HEK293 (cell line): Measurements from ENCODE around the gene AP1B1.

Experiments
- CTCF ChIA-PET: fragments of 350-600 bp; formaldehyde crosslinking; extraction: SDS; loops from one replicate; lab custom pipeline; 2021; ENCODE audit warnings: antibody characterized with exemption; lab: Yijun Ruan, JAX
- POLR2A ChIA-PET: fragments of 300-600 bp; formaldehyde crosslinking; extraction: SDS; loops from one replicate; lab custom pipeline; 2020; ENCODE audit warnings: antibody characterized with exemption, inconsistent platforms; lab: Yijun Ruan, JAX
- H3K27ac ChIP-seq: fragments of 200-500 bp; sonication (Bioruptor generic); 2 replicates; pipeline ENCODE4 v1.5.1; 2014; ENCODE audit warnings: low read depth, low read length, control low read depth, inconsistent platforms; ENCODE audit errors: extremely low read depth
- H3K36me3 ChIP-seq, 2 experiments: fragments of 200-500 bp in 1 of 2; sonication (Bioruptor generic) in 1 of 2; 1 replicate in 1 of 2; 2 replicates in 1 of 2; pipeline ENCODE4 v1.5.1; 2014 to 2017; ENCODE audit warnings: inconsistent platforms in 2 of 2, low read length in 2 of 2; ENCODE audit not compliant: control insufficient read depth in 2 of 2, insufficient read depth in 1 of 2
- H3K4me1 ChIP-seq: fragments of 200-500 bp; sonication (Bioruptor generic); 2 replicates; pipeline ENCODE4 v1.5.1; 2014; ENCODE audit warnings: mild to moderate bottlenecking, low read length, inconsistent platforms; ENCODE audit not compliant: control insufficient read depth, insufficient read depth
- H3K4me3 ChIP-seq: 2 replicates; pipeline ENCODE4 v1.5.1; 2011; ENCODE audit warnings: low read depth, mild to moderate bottlenecking, control low read depth, low read length, moderate library complexity
- H3K9me3 ChIP-seq: fragments of 200-500 bp; sonication (Bioruptor generic); 2 replicates; pipeline ENCODE4 v1.5.1; 2014; ENCODE audit warnings: low read depth, low read length, inconsistent platforms; ENCODE audit not compliant: control insufficient read depth, insufficient read depth
- EGR2 ChIP-seq: fragments of 450-650 bp; formaldehyde crosslinking; IDR thresholded peaks from 2 replicates; pipeline ENCODE4 v1.5.1; 2016; ENCODE audit warnings: low read depth, missing biosample characterization, missing genetic modification characterization
- PRDM1 ChIP-seq: fragments of 450-650 bp; formaldehyde crosslinking; IDR thresholded peaks from 2 replicates; pipeline ENCODE4; 2016; ENCODE audit warnings: missing biosample characterization, missing genetic modification characterization
- SETDB1 ChIP-seq: IDR thresholded peaks from one replicate; pipeline ENCODE4 v1.6.1; 2017; ENCODE audit warnings: mild to moderate bottlenecking, low read length, moderate library complexity, mixed read lengths; ENCODE audit not compliant: insufficient read length
- ZBTB44 ChIP-seq: fragments of 450-650 bp; IDR thresholded peaks from 2 replicates; pipeline ENCODE4 v1.5.1; 2018; ENCODE audit warnings: missing biosample characterization, mild to moderate bottlenecking, missing genetic modification characterization
- ZBTB7A ChIP-seq: fragments of 450-650 bp; formaldehyde crosslinking; IDR thresholded peaks from 2 replicates; pipeline ENCODE4 v1.5.1; 2016; ENCODE audit warnings: low read depth, missing biosample characterization, missing genetic modification characterization
- ZNF132 ChIP-seq: fragments of 450-650 bp; formaldehyde crosslinking; IDR thresholded peaks from 2 replicates; pipeline ENCODE4 v1.5.1; 2017; ENCODE audit warnings: missing biosample characterization, missing genetic modification characterization, borderline replicate concordance
- ZNF133 ChIP-seq: fragments of 450-650 bp; formaldehyde crosslinking; IDR thresholded peaks from 2 replicates; pipeline ENCODE4 v1.5.1; 2016; ENCODE audit warnings: missing biosample characterization, missing genetic modification characterization
- ZNF138 ChIP-seq: fragments of 450-650 bp; formaldehyde crosslinking; IDR thresholded peaks from 2 replicates; pipeline ENCODE4 v1.5.1; 2016; ENCODE audit warnings: missing biosample characterization, missing genetic modification characterization, borderline replicate concordance
- ZNF169 ChIP-seq: fragments of 450-650 bp; formaldehyde crosslinking; IDR thresholded peaks from 2 replicates; pipeline ENCODE4 v1.5.1; 2016; ENCODE audit warnings: missing biosample characterization, missing genetic modification characterization
- ZNF184 ChIP-seq: fragments of 450-650 bp; IDR thresholded peaks from 2 replicates; pipeline ENCODE4 v1.5.1; 2018; ENCODE audit warnings: missing biosample characterization, mild to moderate bottlenecking, missing genetic modification characterization
- ZNF239 ChIP-seq: fragments of 450-650 bp; formaldehyde crosslinking; IDR thresholded peaks from 2 replicates; pipeline ENCODE4 v1.5.1; 2016; ENCODE audit warnings: missing biosample characterization, missing genetic modification characterization
- ZNF266 ChIP-seq: fragments of 450-650 bp; formaldehyde crosslinking; IDR thresholded peaks from 2 replicates; pipeline ENCODE4 v1.5.1; 2016; ENCODE audit warnings: missing biosample characterization, missing genetic modification characterization, low read depth
- ZNF391 ChIP-seq: fragments of 450-650 bp; formaldehyde crosslinking; IDR thresholded peaks from 2 replicates; pipeline ENCODE4 v1.5.1; 2016; ENCODE audit warnings: low read depth, missing biosample characterization, missing genetic modification characterization, borderline replicate concordance
- ZNF585B ChIP-seq: fragments of 450-650 bp; formaldehyde crosslinking; IDR thresholded peaks from 2 replicates; pipeline ENCODE4 v1.5.1; 2016; ENCODE audit warnings: missing biosample characterization, missing genetic modification characterization
- ZNF670 ChIP-seq: fragments of 450-650 bp; formaldehyde crosslinking; IDR thresholded peaks from 2 replicates; pipeline ENCODE4 v1.5.1; 2016; ENCODE audit warnings: missing biosample characterization, missing genetic modification characterization, low read depth
- ZNF747 ChIP-seq: fragments of 450-650 bp; formaldehyde crosslinking; IDR thresholded peaks from 2 replicates; pipeline ENCODE4 v1.5.1; 2016; ENCODE audit warnings: missing biosample characterization, missing genetic modification characterization
- TF ChIP-seq, protein P1 (sequence below): fragments of 450-650 bp; formaldehyde crosslinking; IDR thresholded peaks from 2 replicates; pipeline ENCODE4 v1.5.1; 2017; ENCODE audit warnings: missing biosample characterization, mild to moderate bottlenecking, missing genetic modification characterization, moderate library complexity

Gene AP1B1

DNA sequence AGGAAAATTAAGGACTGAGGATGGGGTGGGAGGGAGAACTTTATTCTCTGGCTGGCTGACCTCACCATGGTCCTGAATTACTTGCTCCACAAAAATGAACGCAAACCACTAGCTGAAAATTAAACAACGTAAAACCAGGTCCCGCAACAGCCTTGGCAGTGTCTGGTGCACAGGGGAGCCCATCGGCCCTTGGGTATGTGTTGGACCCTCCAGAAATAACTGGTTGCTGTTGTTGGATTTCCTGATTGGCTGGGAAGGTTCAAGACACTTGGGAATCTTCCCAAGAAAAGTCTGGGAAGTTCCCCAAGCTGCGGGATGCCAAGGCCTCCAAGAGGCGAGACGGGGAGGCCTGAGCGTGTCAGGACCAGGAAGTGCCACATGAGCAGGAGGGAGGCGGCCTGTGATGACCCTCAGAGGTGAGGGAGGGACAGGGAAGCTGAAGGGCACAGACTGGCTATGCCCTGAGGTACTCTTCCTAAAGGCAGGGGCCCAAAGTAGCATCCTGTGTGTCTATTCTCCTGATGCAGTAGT is 62.5 kb downstream of the AP1B1 start:
- POLR2A ChIA-PET: no interaction called here
- TF ChIP-seq ZNF132 (tag by site-specific recombination) (no peak), ZNF133 (tag by site-specific recombination) (peak; percentile 94)
- CTCF ChIA-PET: interaction anchor here (0.8 to 1.1 kb wide), 2 partner anchors 14 to 15 kb away, joined by 3 read pairs; no protein-coding TSS in a partner anchor
- peaks cover 0 to 52% of the 10 kb centered on the region in 2 experiments; a peak in 2 of 3 replicates for H3K36me3 ChIP-seq
- no peaks in the 10 kb centered on the region for H3K9me3 ChIP-seq
- no peaks in the 10 kb centered on the region for H3K4me1 ChIP-seq
- H3K4me3 ChIP-seq: no peak overlapping the region
- no peak overlapping the region for H3K27ac ChIP-seq

GRCh38 chr22:29325356-29325755 is 63.0 kb downstream of the AP1B1 start:
- peaks cover 0 to 47% of the 10 kb centered on the region in 2 experiments; a peak in 2 of 3 replicates for H3K36me3 ChIP-seq
- CTCF ChIA-PET: interaction anchor here (0.8 to 1.1 kb wide), 2 partner anchors 13 to 15 kb away, joined by 3 read pairs; no protein-coding TSS in a partner anchor

GRCh38 chr22:29323641-29324040 is 64.7 kb downstream of the AP1B1 start:
- H3K4me3 ChIP-seq: no peak overlapping the region
- H3K36me3 ChIP-seq: peaks cover 0 to 30% of the 10 kb centered on the region in 2 experiments; a peak in 2 of 3 replicates
- ChIA-PET POLR2A (no interaction called here), CTCF (interaction anchor here (0.6 to 1.9 kb wide), 2 partner anchors 11 to 17 kb away, joined by 3 to 4 read pairs; partner anchors contain the start of gene GAS2L1)
- H3K4me1 ChIP-seq: no peaks in the 10 kb centered on the region
- TF ChIP-seq ZNF747 (tag by site-specific recombination) (no peak), ZBTB7A (no peak), ZNF266 (tag by site-specific recombination) (no peak), ZNF138 (tag by site-specific recombination) (no peak), ZNF391 (tag by site-specific recombination) (no peak), ZNF670 (no peak), ZNF169 (tag by site-specific recombination) (no peak), ZNF239 (tag by site-specific recombination) (no peak), ZBTB44 (tag by site-specific recombination) (no peak), PRDM1 (tag by site-specific recombination) (no peak)
- H3K27ac ChIP-seq: no peak overlapping the region
- H3K9me3 ChIP-seq: no peaks in the 10 kb centered on the region

More at GRCh38 chr22:29325356-29325755, 63.0 kb downstream of the AP1B1 start:
- Histone ChIP-seq H3K4me3 (no peak overlapping the region), H3K9me3 (no peaks in the 10 kb centered on the region), H3K27ac (no peak overlapping the region), H3K4me1 (no peaks in the 10 kb centered on the region)
- TF ChIP-seq EGR2 (tag by site-specific recombination) (no peak), ZNF184 (no peak), SETDB1 (no peak), ZNF585B (tag by site-specific recombination) (no peak), PRDM1 (tag by site-specific recombination) (no peak)
- TF ChIP-seq, protein P1, sequence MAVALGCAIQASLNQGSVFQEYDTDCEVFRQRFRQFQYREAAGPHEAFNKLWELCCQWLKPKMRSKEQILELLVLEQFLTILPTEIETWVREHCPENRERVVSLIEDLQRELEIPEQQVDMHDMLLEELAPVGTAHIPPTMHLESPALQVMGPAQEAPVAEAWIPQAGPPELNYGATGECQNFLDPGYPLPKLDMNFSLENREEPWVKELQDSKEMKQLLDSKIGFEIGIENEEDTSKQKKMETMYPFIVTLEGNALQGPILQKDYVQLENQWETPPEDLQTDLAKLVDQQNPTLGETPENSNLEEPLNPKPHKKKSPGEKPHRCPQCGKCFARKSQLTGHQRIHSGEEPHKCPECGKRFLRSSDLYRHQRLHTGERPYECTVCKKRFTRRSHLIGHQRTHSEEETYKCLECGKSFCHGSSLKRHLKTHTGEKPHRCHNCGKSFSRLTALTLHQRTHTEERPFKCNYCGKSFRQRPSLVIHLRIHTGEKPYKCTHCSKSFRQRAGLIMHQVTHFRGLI (tag by site-specific recombination): no peak
- POLR2A ChIA-PET: no interaction called here
